ENCODE measurements around the gene FKBP1B.
"Not testable (repeated sequence)": the region's sequence is repeated elsewhere in the genome, so short reads cannot be mapped to it uniquely, and the experiment has no call there.

Gene FKBP1B

GRCh38 chr2:24022975-24023575, 26.5 kb upstream of the FKBP1B start:
- no peak for DNase-seq

DNA sequence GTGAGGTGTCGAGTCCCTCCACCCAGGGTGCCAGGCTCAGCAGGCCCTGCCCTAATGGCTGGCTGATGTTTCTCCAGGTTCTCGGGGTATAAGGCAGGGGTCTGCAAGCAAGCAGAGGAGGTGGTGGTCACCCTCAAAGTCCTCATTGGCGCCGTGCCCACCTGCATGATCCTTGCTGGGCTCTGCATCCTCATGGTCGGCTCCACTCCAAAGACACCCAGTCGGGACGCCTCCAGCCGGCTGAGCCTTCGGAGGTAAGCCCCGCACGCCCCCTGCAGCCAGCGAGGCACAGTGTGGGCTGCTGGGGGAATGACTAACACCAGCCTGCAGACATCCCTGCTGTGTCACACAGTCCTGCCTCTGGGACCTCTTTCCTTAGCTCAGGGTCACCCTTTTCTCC, 25.5 kb upstream of the FKBP1B start:
- no peak for DNase-seq

DNA sequence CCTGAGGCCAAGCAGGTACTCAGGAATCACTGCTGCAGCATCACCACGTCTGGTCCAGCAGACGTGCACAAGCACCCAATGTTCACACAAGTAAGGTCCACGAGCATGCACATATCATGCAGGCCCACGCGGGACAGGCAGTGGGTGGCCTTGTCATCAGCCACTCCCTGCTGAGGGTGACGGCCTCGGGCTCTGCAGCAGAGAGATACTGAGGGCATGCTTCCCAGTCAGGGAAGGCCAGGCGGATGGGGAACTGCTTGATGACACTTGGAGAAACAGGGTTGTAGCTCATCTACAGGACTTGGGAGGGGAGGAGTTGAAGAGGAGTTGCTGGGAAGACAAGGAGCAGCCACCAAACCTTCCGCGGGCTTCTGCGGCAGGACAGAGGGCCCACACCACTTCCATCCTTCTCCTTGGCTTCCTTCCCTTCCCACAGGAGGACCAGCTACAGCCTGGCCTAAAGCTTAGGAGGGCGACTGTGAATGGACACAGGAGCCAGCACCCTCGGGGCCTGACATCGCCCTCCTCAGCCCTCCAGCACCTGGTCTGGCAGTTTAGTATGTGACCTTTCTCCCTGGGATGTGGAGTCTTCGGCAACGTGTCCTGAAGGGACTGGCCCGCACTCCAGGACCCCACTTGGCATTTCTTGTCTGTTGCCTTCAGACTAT, 24.4 kb upstream of the FKBP1B start:
- DNase-seq = no peak

- DNase-seq = no peak
Observed at GRCh38 chr2:24026233-24026632, 23.3 kb upstream of the FKBP1B start.

GRCh38 chr2:24038786-24039499, 10.6 kb upstream of the FKBP1B start:
- no peak for DNase-seq

GRCh38 chr2:24040511-24040910, 9.0 kb upstream of the FKBP1B start:
- DNase-seq = no peak

- not testable (repeated sequence) for DNase-seq
Observed at GRCh38 chr2:24043133-24043532, 6.4 kb upstream of the FKBP1B start.

DNA sequence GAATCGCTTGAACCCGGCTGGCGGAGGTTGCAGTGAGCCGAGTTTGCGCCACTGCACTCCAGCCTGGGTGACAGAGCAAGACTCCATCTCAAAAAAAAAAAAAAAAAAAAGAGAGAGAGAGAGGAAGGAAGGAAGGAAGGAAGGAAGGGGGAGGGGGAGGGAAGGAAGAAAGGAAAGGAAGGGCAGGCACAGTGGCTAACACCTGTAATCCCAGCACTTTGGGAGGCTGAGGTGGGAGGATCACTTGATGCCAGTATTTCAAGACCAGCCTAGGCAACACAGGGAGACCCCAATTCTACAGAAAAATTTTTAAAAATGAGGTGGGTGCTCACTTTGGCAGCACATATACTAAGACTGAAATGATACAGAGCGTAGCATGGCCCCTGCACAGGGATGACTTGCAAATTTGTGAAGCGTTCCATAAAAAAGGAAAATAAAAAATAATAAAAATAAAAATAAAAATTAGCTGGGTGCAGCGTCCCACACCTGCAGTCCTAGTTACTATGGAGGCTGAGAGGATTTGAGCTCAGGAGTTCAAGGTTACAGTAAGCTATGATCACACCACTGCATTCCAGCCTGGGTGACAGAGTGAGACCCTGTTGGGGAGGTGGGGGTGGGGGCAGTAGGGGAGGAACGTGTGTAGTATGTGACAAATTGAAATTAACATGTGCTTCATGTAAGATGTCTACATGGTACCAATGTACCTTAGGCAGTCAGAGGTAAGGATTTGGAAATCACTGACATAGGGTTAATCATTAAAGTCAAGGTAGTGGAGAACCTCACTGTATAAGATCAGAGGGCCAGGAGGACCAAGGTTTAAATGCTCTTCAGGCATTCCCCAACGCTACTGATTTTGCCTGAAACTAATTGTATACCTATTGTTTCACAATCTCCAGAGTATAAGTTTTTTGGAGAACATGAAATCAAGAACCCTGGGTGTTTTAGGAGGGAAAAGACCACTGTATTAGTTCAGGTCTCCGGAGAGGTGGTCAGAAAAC, 3.7 kb upstream of the FKBP1B start:
- no peak for DNase-seq

GRCh38 chr2:24046599-24046929, 3.0 kb upstream of the FKBP1B start:
- no peak for DNase-seq

DNA sequence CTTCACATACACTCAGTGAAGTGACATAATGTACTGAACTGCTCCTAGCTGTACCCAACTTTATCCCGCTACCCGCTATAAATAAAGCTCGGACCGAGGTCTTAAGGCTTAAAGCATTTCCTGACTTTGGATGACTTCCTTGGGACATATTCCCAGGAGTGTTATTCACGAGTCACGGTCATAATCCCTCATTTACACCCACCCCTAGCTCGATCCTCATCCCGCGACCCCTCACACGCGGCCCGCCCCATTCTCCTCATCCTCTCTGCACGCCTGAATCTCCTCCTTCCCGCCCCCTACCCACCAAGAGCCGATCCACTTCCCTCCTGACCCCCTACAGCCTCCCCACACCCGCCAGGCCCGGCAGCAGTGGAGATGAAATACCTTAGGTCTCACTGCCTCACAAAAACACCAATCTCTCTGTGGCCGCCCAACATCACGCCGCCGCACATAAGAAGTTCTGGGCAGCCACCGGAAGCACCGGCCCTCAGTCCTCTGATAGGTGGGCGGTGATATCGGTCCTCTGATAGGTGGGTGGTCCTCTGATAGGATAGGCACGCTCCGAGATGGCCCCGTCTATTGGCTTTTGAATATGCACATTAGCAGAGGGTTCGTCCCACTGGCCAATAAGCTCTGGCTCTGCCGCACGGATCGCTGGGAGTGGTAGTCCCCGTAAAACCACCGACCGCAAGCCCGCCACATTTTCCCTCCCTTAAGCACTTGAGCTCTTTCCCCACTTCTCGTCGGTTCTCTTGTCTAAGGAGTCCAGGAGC, 2.4 kb upstream of the FKBP1B start, which contains the start of gene WDCP:
Gene WDCP (minus strand): TSS at position 462 of the 773 bp plus-strand sequence. CDS start 7,897 bp downstream, outside the sequence.
- peak; percentile 96 for DNase-seq

DNA sequence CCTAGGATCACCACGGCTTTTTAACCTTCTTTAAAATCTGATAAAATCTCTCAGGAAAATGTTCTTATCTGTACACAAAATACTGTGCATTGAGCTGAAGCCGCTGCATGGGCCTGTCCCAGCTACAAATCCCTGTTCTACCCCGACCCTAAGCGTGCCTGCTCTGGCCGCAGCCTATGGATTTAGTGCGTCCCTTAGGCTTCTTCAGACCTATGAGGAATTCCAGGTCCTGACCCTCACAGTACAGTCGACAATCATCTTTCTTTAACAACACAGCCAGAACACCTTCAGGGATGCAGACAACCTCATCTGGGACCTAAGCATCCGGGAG, 1.9 kb upstream of the FKBP1B start:
- no peak for DNase-seq

GRCh38 chr2:24048769-24049484, 614 bp upstream of the FKBP1B start:
- DNase-seq = peak; percentile 8

GRCh38 chr2:24050041-24050979, 769 bp downstream of the FKBP1B start:
- DNase-seq = peak; percentile 27

DNA sequence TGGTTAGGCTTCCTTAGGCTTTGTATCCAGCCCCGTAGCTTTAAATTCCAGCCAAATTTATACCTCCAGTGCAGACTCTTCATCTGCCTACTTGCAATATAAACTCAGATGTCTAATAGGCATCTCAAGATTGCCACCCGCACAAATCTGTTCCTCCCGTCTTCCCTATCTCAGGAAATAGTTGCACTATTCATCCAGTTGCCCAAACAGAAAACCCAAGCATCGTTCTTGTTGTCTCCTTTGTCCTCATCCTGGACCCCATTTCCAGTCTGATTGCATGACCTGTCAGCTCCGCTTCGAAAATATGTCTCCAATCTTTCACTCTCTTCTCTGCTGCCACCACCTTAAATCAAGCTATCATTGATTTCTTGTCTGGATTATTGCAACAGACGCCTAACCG, 2.3 kb downstream of the FKBP1B start:
- DNase-seq = no peak

- no peak for DNase-seq
Observed at GRCh38 chr2:24052951-24053350, 3.4 kb downstream of the FKBP1B start.

- DNase-seq = no peak
Observed at GRCh38 chr2:24054366-24055010, 4.9 kb downstream of the FKBP1B start.

- no peak for DNase-seq
Observed at GRCh38 chr2:24055750-24056149, 6.2 kb downstream of the FKBP1B start.

DNA sequence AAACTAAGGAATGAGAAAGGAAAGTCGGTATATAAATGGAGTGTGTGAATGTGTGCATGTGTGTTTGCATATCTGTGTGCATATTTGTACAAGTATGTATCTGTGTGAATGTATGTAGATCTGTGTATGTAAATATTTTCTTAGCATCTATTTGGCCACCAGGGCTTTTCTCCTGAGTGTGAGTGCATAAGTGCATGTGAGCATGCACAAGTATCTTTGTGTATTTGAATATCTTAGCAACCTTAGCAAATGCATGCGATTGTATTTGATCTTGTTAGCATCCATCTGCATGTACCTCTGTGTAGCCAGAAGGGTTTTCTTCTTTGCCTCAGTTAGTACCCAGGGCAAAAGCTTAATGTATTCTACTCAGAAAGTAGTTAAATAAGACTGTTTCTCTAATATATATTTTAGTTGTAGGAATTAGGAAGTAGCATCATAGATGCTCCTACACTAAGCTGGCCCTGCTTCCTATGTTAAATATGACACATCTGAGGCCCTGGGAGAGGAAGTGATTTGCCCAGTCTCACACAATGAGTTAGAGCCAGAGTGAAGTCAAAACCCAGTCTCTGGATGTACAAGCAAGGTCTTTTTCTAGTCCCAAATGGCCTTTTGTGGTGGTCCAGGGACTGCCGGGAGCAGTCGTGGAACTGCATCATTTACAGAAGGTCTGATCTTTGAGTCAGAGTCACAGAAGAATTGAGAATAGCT, 9.2 kb downstream of the FKBP1B start:
- DNase-seq = no peak

GRCh38 chr2:24065341-24065740, 15.8 kb downstream of the FKBP1B start:
- no peak for DNase-seq
